GM21390 (cell line): Measurements from ENCODE around the gene ST6GALNAC5.

Experiments used
- ATAC-seq: cut with Tn5 transposase; IDR thresholded peaks from one replicate; pipeline ENCODE4 v1.9.1; 2021; ENCODE audit not compliant: unreplicated experiment

The ST6GALNAC5 gene

GRCh38 chr1:77096496-77097255, 229.4 kb downstream of the ST6GALNAC5 start:
- ATAC-seq = no peak

- no peak for ATAC-seq
Observed at GRCh38 chr1:77100875-77101274, 233.6 kb downstream of the ST6GALNAC5 start.

- ATAC-seq = no peak
Observed at GRCh38 chr1:77103486-77103885, 236.2 kb downstream of the ST6GALNAC5 start.

DNA sequence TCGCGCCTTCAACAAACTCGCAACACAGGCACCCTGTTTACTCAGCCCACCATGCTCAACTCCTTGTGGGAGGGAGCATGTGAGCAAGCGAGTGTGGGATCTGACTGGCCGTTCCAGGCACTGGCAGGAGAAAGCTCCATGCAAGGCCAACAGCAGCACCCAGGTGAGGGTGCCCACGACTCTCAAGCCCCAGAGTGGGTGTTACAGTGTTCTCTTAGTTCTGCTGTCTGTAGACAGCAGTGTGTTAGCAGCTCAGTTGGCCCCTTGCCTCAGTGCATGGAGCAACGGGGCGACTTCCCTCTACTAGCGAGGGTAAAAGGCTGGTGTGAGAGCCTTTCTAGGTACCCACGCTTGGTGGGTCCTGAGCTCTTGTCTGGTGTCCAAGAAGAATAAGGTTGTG, 237.4 kb downstream of the ST6GALNAC5 start:
- ATAC-seq = no peak
